NB4 (cell line): ENCODE results near the gene MBOAT2.
"Not testable (repeated sequence)": the region's sequence is repeated elsewhere in the genome, so short reads cannot be mapped to it uniquely, and the experiment has no call there.

Experiments
- DNase-seq: peaks from one replicate; pipeline ENCODE4 v3.0.0; 2010; ENCODE audit warnings: low read depth
- H3K4me3 ChIP-seq: one replicate; pipeline ENCODE4 v1.5.1; 2011; ENCODE audit warnings: mild to moderate bottlenecking, low read depth, low read length, moderate library complexity
- MYC ChIP-seq: IDR thresholded peaks from 2 replicates; pipeline ENCODE4 v1.6.1; 2011; ENCODE audit warnings: low read depth, low read length
- POLR2A ChIP-seq: IDR thresholded peaks from 2 replicates; pipeline ENCODE4 v1.6.1; 2011; ENCODE audit warnings: mild to moderate bottlenecking; ENCODE audit not compliant: insufficient read length; ENCODE audit errors: extremely low read depth
- TF ChIP-seq, protein P1 (sequence below): IDR thresholded peaks from one replicate; pipeline ENCODE4 v1.5.1; 2012; ENCODE audit warnings: low read depth, low read length
- TF ChIP-seq, protein P2 (sequence below): IDR thresholded peaks from 2 replicates; pipeline ENCODE4 v1.6.1; 2011; ENCODE audit warnings: low read depth, low read length

MBOAT2 gene

DNA sequence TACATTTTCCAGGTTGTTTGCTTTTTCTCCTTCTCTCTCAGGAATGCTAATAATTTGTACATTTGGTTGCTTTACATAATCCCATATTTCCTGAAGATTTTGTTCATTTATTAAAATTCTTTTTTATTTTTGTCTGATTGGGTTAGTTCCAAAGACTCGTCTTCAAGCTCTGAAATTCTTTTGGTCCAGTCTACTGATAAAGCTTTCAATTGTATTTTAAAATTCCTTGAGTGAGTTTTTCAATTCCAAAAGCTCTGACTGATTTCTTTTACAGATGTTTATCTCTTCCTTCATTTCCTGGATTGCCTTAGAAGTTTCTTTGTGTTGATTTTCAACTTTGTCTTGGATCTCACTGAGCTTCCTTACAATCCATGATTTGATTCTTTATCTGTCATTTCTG lies 50.0 kb downstream of the MBOAT2 start:
- TF ChIP-seq, protein P1, sequence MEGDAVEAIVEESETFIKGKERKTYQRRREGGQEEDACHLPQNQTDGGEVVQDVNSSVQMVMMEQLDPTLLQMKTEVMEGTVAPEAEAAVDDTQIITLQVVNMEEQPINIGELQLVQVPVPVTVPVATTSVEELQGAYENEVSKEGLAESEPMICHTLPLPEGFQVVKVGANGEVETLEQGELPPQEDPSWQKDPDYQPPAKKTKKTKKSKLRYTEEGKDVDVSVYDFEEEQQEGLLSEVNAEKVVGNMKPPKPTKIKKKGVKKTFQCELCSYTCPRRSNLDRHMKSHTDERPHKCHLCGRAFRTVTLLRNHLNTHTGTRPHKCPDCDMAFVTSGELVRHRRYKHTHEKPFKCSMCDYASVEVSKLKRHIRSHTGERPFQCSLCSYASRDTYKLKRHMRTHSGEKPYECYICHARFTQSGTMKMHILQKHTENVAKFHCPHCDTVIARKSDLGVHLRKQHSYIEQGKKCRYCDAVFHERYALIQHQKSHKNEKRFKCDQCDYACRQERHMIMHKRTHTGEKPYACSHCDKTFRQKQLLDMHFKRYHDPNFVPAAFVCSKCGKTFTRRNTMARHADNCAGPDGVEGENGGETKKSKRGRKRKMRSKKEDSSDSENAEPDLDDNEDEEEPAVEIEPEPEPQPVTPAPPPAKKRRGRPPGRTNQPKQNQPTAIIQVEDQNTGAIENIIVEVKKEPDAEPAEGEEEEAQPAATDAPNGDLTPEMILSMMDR = no peak
- TF ChIP-seq POLR2A (no peak), MYC (no peak)
- TF ChIP-seq, protein P2, sequence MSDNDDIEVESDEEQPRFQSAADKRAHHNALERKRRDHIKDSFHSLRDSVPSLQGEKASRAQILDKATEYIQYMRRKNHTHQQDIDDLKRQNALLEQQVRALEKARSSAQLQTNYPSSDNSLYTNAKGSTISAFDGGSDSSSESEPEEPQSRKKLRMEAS = no peak
- no peak for DNase-seq
- no peak overlapping the region for H3K4me3 ChIP-seq

DNA sequence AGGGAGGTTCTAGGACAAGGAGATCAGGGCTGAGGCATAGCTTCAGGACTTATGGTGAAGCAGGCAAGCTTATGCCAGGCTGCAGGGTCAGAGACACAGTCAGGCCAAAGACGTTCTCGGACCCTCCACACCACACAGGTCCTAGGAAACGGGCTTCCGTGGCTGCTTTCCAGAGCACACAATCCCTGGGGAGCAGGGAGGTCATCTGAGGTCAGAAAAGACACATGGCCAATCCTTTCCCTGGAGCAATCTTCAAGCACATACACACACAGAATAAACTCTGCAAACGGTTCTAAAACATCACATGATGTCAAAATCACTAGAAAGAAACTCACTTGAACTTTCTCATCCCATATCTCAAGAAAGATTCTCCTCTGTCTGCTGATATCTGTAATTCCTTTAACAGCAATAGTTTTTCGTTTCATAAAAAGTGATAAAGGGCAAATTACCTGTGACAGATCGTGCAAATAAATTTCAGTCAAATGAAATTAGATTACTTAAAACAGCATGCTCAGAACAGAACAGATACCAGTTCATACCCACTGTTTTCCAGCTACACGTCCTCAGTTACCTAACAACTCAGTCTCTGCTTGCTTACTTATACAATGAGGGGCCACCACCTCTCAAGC lies 63.9 kb downstream of the MBOAT2 start:
- H3K4me3 ChIP-seq = no peak overlapping the region
- no peak for DNase-seq
- no peak for TF ChIP-seq MYC
- TF ChIP-seq POLR2A = no peak
- TF ChIP-seq, protein P2 = no peak
- TF ChIP-seq, protein P1 = no peak

DNA sequence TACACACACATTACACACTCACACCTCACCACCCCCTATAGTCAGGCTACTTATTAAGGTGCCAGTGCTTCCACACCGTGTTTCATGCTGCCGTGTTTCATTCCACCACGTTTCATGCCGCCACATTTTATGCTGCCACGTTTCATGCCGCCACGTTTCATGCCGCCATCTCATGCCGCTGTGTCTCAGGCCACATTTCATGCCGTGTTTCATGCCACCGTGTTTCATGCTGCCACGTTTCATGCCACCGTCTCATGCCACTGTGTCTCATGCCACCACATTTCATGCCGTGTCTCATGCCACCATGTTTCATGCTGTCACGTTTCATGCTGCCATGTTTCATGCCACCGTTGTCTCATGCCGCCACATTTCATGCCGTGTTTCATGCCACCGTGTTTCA lies 65.1 kb downstream of the MBOAT2 start:
- H3K4me3 ChIP-seq = no peak overlapping the region
- TF ChIP-seq POLR2A = no peak
- TF ChIP-seq, protein P1 = no peak
- TF ChIP-seq, protein P2 = no peak
- no peak for TF ChIP-seq MYC
- no peak for DNase-seq

DNA sequence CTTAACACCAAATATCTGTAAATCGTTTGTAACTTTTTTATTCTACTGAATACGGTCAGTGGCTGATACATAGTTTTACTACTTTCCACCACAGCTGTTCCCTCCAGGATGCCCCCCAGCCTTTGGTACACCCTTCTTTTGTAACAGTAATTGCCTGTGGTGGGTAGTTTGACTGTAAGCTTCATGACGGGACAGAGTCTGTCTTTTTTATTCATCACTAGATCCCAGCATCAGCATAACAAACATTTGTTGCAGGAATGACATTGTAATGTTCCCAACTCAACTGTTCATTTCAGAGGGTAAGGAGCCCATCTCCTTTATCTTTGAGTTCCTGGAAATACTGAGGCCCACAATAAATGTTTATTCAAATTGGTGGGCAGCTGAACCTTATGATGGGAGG lies 67.5 kb downstream of the MBOAT2 start:
- DNase-seq = no peak
- TF ChIP-seq, protein P2 = no peak
- TF ChIP-seq MYC (no peak), POLR2A (no peak)
- TF ChIP-seq, protein P1 = no peak
- no peak overlapping the region for H3K4me3 ChIP-seq

DNA sequence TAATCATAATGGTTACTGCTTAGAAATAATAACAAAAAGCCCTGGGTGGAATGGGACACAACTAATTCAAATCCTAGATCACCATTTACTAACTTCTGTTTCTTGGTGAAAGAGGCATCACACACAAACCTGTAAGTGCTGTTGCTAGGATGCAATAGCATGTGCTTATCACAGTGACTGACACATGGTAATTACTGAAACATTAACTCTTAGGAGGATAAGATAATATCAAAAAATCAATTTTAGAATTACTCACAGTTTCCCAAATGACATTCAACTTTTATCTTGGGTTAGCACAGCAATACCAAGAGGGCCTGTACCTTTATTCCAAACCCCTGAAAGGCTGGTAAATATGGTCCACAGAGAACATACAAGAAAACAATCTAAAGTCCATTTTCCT lies 69.1 kb downstream of the MBOAT2 start:
- DNase-seq = no peak
- TF ChIP-seq, protein P2 = no peak
- TF ChIP-seq, protein P1 = no peak
- TF ChIP-seq POLR2A (no peak), MYC (no peak)
- H3K4me3 ChIP-seq = no peak overlapping the region

DNA sequence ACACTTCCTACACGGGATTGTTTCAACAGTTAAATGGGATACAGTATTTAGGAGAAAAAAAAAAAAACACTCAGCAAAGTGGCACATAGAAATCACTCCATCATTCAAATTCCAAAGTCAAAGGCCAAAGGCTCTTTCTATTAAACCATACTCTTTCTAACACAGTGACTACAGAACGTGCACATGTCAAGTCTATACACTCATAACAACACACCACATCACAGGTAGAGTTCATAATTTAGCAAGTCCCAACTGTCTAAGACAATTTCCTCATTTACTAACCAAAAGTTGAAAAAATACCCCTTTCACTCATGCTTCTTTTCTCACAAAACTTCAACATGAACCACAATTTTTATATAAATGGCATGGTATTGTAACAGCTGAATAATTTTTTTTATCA lies 70.8 kb downstream of the MBOAT2 start:
- DNase-seq = no peak
- no peak overlapping the region for H3K4me3 ChIP-seq
- TF ChIP-seq MYC (no peak), POLR2A (no peak)
- TF ChIP-seq, protein P1 = no peak
- TF ChIP-seq, protein P2 = no peak

DNA sequence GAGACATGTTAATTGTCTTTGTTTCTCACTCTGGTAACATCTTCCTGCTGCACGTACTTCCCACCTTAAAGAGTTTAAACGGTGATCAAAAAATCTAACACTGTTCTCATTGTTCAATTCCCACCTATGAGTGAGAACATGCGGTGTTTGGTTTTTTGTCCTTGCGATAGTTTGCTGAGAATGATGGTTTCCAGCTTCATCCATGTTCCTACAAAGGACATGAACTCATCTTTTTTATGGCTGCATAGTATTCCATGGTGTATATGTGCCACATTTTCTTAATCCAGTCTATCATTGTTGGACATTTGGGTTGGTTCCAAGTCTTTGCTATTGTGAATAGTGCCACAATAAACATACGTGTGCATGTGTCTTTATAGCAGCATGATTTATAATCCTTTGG lies 73.3 kb downstream of the MBOAT2 start:
- H3K4me3 ChIP-seq, DNase-seq: not testable (repeated sequence)
